ENCODE results near the gene SEC24A. TPM values are rescaled to one million over a fixed set of nuclear protein-coding genes. Genes with fewer than 3 reads are reported as not detected.
A peak's percentile ranks its signal among the peaks of the same experiment; 100 is the strongest.
"Not testable (repeated sequence)": the region's sequence is repeated elsewhere in the genome, so short reads cannot be mapped to it uniquely, and the experiment has no call there.

The SEC24A gene
- total and polyA plus RNA-seq, 2 experiments from 2014 or later, result 17.2 to 69.4 TPM

- TF ChIP-seq EZH2phosphoT487 (IDR thresholded peaks at IDR 0.05; ENCODE audit: low read depth, severe bottlenecking, unreplicated experiment) (no peak), EZH2 (IDR thresholded peaks at IDR 0.05; ENCODE audit: borderline replicate concordance) (no peak), CTCF (IDR thresholded peaks at IDR 0.05; ENCODE audit: poor library complexity) (no peak)
- 56% methylated on average over 2 of the region's 2 CpGs for WGBS (ENCODE audit: low lambda C conversion rate, missing lambda C conversion rate)
- Histone ChIP-seq H3K4me3 (no peak overlapping the region), H3K79me2 (peaks cover 86% of the 10 kb centered on the region), H2AFZ (no peak overlapping the region), H3K4me2 (peak overlapping the region; percentile 18), H3K27ac (peak overlapping the region; percentile 90), H3K9me3 (ENCODE audit: low read depth) (no peaks in the 10 kb centered on the region), H3K36me3 (replicated peaks; ENCODE audit: insufficient read depth, low read depth) (no peaks in the 10 kb centered on the region), H3K4me1 (ENCODE audit: insufficient read depth) (peaks cover 21% of the 10 kb centered on the region), H3K27me3 (no peaks in the 10 kb centered on the region), H3K9me2 (replicated peaks; ENCODE audit: insufficient read depth) (no peaks in the 10 kb centered on the region), H4K20me1 (ENCODE audit: insufficient read depth, poor library complexity, severe bottlenecking) (no peaks in the 10 kb centered on the region)
- peak; percentile 70 for DNase-seq (ENCODE audit: low spot score)
Measured at GRCh38 chr5:134626369-134627014, 22.1 kb upstream of the SEC24A start.

- Histone ChIP-seq H3K4me2 (no peak overlapping the region), H3K79me2 (peaks cover 42% of the 10 kb centered on the region), H3K27ac (no peak overlapping the region), H3K4me1 (ENCODE audit: insufficient read depth) (peaks cover 17% of the 10 kb centered on the region), H3K36me3 (replicated peaks; ENCODE audit: insufficient read depth, low read depth) (no peaks in the 10 kb centered on the region), H3K4me3 (no peak overlapping the region), H4K20me1 (ENCODE audit: insufficient read depth, poor library complexity, severe bottlenecking) (no peaks in the 10 kb centered on the region), H3K27me3 (no peaks in the 10 kb centered on the region), H2AFZ (no peak overlapping the region), H3K9me3 (ENCODE audit: low read depth) (no peaks in the 10 kb centered on the region), H3K9me2 (replicated peaks; ENCODE audit: insufficient read depth) (no peaks in the 10 kb centered on the region)
- TF ChIP-seq EZH2phosphoT487 (IDR thresholded peaks at IDR 0.05; ENCODE audit: low read depth, severe bottlenecking, unreplicated experiment), result no peak
- TF ChIP-seq CTCF (IDR thresholded peaks at IDR 0.05; ENCODE audit: poor library complexity), result no peak
- TF ChIP-seq EZH2 (IDR thresholded peaks at IDR 0.05; ENCODE audit: borderline replicate concordance), result no peak
- WGBS (ENCODE audit: low lambda C conversion rate, missing lambda C conversion rate), result 92% methylated on average over 10 of the region's 10 CpGs
- no peak for DNase-seq (ENCODE audit: low spot score)
Measured at GRCh38 chr5:134634227-134634626, 14.4 kb upstream of the SEC24A start.

GRCh38 chr5:134635366-134635765 is 13.2 kb upstream of the SEC24A start:
- Histone ChIP-seq H3K79me2 (peaks cover 31% of the 10 kb centered on the region), H3K4me1 (ENCODE audit: insufficient read depth) (peaks cover 26% of the 10 kb centered on the region)
- H2AFZ ChIP-seq; H3K9me3 ChIP-seq (ENCODE audit: low read depth); H4K20me1 ChIP-seq (ENCODE audit: insufficient read depth, poor library complexity, severe bottlenecking); H3K4me3 ChIP-seq; H3K27me3 ChIP-seq; DNase-seq (ENCODE audit: low spot score); H3K9me2 ChIP-seq (replicated peaks; ENCODE audit: insufficient read depth); H3K27ac ChIP-seq; H3K36me3 ChIP-seq (replicated peaks; ENCODE audit: insufficient read depth, low read depth); H3K4me2 ChIP-seq: not testable (repeated sequence)
- WGBS (ENCODE audit: low lambda C conversion rate, missing lambda C conversion rate), result 89% methylated on average over 1 of the region's 1 CpG

- Histone ChIP-seq H3K27ac (peak overlapping the region; percentile 85), H3K9me2 (replicated peaks; ENCODE audit: insufficient read depth) (no peaks in the 10 kb centered on the region), H4K20me1 (ENCODE audit: insufficient read depth, poor library complexity, severe bottlenecking) (no peaks in the 10 kb centered on the region), H3K4me2 (no peak overlapping the region), H3K27me3 (no peaks in the 10 kb centered on the region), H2AFZ (no peak overlapping the region), H3K36me3 (replicated peaks; ENCODE audit: insufficient read depth, low read depth) (no peaks in the 10 kb centered on the region), H3K9me3 (ENCODE audit: low read depth) (no peaks in the 10 kb centered on the region), H3K79me2 (peaks cover 12% of the 10 kb centered on the region), H3K4me3 (no peak overlapping the region), H3K4me1 (ENCODE audit: insufficient read depth) (peaks cover 19% of the 10 kb centered on the region)
- 43% methylated on average over 9 of the region's 9 CpGs for WGBS (ENCODE audit: low lambda C conversion rate, missing lambda C conversion rate)
- TF ChIP-seq EZH2 (IDR thresholded peaks at IDR 0.05; ENCODE audit: borderline replicate concordance), result no peak
- TF ChIP-seq EZH2phosphoT487 (IDR thresholded peaks at IDR 0.05; ENCODE audit: low read depth, severe bottlenecking, unreplicated experiment), result no peak
- TF ChIP-seq CTCF (IDR thresholded peaks at IDR 0.05; ENCODE audit: poor library complexity), result no peak
- peak; percentile 44 for DNase-seq (ENCODE audit: low spot score)
Measured at GRCh38 chr5:134637116-134637721, 11.4 kb upstream of the SEC24A start.
